ENCODE results near the gene MFN2.
A peak's percentile ranks its signal among the peaks of the same experiment; 100 is the strongest.

The MFN2 gene

GRCh38 chr1:12022036-12022435, 41.8 kb downstream of the MFN2 start:
- Histone ChIP-seq H3K9me3 (ENCODE audit: control insufficient read depth, insufficient read depth, low read depth, low read length) (no peaks in the 10 kb centered on the region), H3K36me3 (ENCODE audit: control insufficient read depth in 2 of 2, insufficient read depth in 1 of 2, low read length in 2 of 2) (peaks cover 3 to 51% of the 10 kb centered on the region in 2 experiments; a peak in 2 of 3 replicates), H3K27ac (ENCODE audit: extremely low read depth, low read depth, low read length) (no peak overlapping the region), H3K4me3 (ENCODE audit: low read depth, low read length) (no peak overlapping the region), H3K4me1 (ENCODE audit: control insufficient read depth, insufficient read depth, low read length) (no peaks in the 10 kb centered on the region)
- POLR2A ChIA-PET: no interaction called here
- no peak for TF ChIP-seq ZNF423 (tag by site-specific recombination; IDR thresholded peaks at IDR 0.05)
- TF ChIP-seq GLIS2 (tag by site-specific recombination; IDR thresholded peaks at IDR 0.05): peak; percentile 39
- TF ChIP-seq ZNF302 (tag by site-specific recombination; IDR thresholded peaks at IDR 0.05; ENCODE audit: low read depth): no peak
- TF ChIP-seq ZNF571 (tag by site-specific recombination; IDR thresholded peaks at IDR 0.05): no peak
- TF ChIP-seq ZNF354C (tag by site-specific recombination; IDR thresholded peaks at IDR 0.05; ENCODE audit: borderline replicate concordance, low read depth): no peak
- no peak for TF ChIP-seq ZBTB21 (tag by site-specific recombination; IDR thresholded peaks at IDR 0.05)
- TF ChIP-seq ZNF692 (tag by site-specific recombination; IDR thresholded peaks at IDR 0.05): 0 out of 2 replicates have a peak, but pooled peaks have one; percentile 25
- CTCF ChIA-PET: no interaction called here

- Histone ChIP-seq H3K27ac (ENCODE audit: extremely low read depth, low read depth, low read length) (no peak overlapping the region), H3K4me1 (ENCODE audit: control insufficient read depth, insufficient read depth, low read length) (no peaks in the 10 kb centered on the region), H3K36me3 (ENCODE audit: control insufficient read depth in 2 of 2, insufficient read depth in 1 of 2, low read length in 2 of 2) (peaks cover 3 to 89% of the 10 kb centered on the region in 2 experiments; a peak in 2 of 3 replicates), H3K9me3 (ENCODE audit: control insufficient read depth, insufficient read depth, low read depth, low read length) (no peaks in the 10 kb centered on the region), H3K4me3 (ENCODE audit: low read depth, low read length) (no peak overlapping the region)
- TF ChIP-seq ZNF664 (tag by site-specific recombination; IDR thresholded peaks at IDR 0.05): no peak
- TF ChIP-seq ZNF610 (tag by site-specific recombination; IDR thresholded peaks at IDR 0.05; ENCODE audit: borderline replicate concordance): no peak
- no peak for TF ChIP-seq ZNF23 (tag by site-specific recombination; IDR thresholded peaks at IDR 0.05; ENCODE audit: borderline replicate concordance)
- no peak for TF ChIP-seq ZNF155 (tag by site-specific recombination; IDR thresholded peaks at IDR 0.05)
- TF ChIP-seq ZNF571 (tag by site-specific recombination; IDR thresholded peaks at IDR 0.05): no peak
- TF ChIP-seq ZNF704 (tag by site-specific recombination; IDR thresholded peaks at IDR 0.05): no peak
- no peak for TF ChIP-seq ZNF747 (tag by site-specific recombination; IDR thresholded peaks at IDR 0.05)
- no peak for TF ChIP-seq ZBTB44 (tag by site-specific recombination; IDR thresholded peaks at IDR 0.05)
- no peak for TF ChIP-seq FEZF1 (tag by site-specific recombination; IDR thresholded peaks at IDR 0.05)
- ChIA-PET POLR2A (no interaction called here), CTCF (interaction anchor here (0.6 kb wide), 1 partner anchor 238 kb away, joined by 3 read pairs; no protein-coding TSS in a partner anchor)
These were observed 46.3 kb downstream of the MFN2 start for GRCh38 chr1:12026586-12026985.

- Histone ChIP-seq H3K27ac (ENCODE audit: extremely low read depth, low read depth, low read length) (no peak overlapping the region), H3K36me3 (ENCODE audit: control insufficient read depth in 2 of 2, insufficient read depth in 1 of 2, low read length in 2 of 2) (peaks cover 3 to 79% of the 10 kb centered on the region in 2 experiments; a peak in 2 of 3 replicates), H3K9me3 (ENCODE audit: control insufficient read depth, insufficient read depth, low read depth, low read length) (no peaks in the 10 kb centered on the region), H3K4me1 (ENCODE audit: control insufficient read depth, insufficient read depth, low read length) (no peaks in the 10 kb centered on the region), H3K4me3 (ENCODE audit: low read depth, low read length) (no peak overlapping the region)
- POLR2A ChIA-PET: no interaction called here
- TF ChIP-seq ZNF776 (tag by site-specific recombination; IDR thresholded peaks at IDR 0.05; ENCODE audit: borderline replicate concordance): no peak
- TF ChIP-seq ZNF202 (tag by site-specific recombination; IDR thresholded peaks at IDR 0.05; ENCODE audit: borderline replicate concordance): no peak
- TF ChIP-seq ZNF639 (tag by site-specific recombination; IDR thresholded peaks at IDR 0.05): no peak
- peak; percentile 50; the same call in 1 of the 2 replicates for TF ChIP-seq ZNF623 (tag by site-specific recombination; IDR thresholded peaks at IDR 0.05)
- TF ChIP-seq OVOL3 (tag by site-specific recombination; IDR thresholded peaks at IDR 0.05): no peak
- CTCF ChIA-PET: no interaction called here
These were observed 48.0 kb downstream of the MFN2 start for GRCh38 chr1:12028248-12028647.
